Lung (tissue), 12 donors: ENCODE data around the gene CCDC88A. TPM values are rescaled to one million over a fixed set of nuclear protein-coding genes. Genes with fewer than 3 reads are reported as not detected.

Experiments
- ATAC-seq: fragments of 200-7000 bp; cut with Tn5 transposase; one replicate; pipeline ENCODE4 v1.9.1; 2020; ENCODE audit warnings: moderate number of reproducible peaks; ENCODE audit not compliant: insufficient read depth, low FRiP score
- DNase-seq, 3 donors: peaks; one replicate each; pipeline ENCODE4 v3.0.0-alpha.2; 2013 to 2017
- H3K27ac ChIP-seq, 2 donors: one replicate each; pipeline ENCODE4 v1.5.1; 2013; ENCODE audit warnings: mild to moderate bottlenecking in 2 of 2, moderate library complexity in 2 of 2, control low read depth in 1 of 2, inconsistent platforms in 1 of 2, low read depth in 1 of 2, low read length in 1 of 2
- H3K27me3 ChIP-seq, 3 donors: one replicate each; pipeline ENCODE4 v1.5.1; 2013; ENCODE audit warnings: low read length in 2 of 3; ENCODE audit not compliant: control insufficient read depth in 3 of 3, insufficient read depth in 3 of 3
- H3K36me3 ChIP-seq, 4 donors: one replicate each; pipeline ENCODE4 v1.5.1; 2013; ENCODE audit warnings: low read length in 4 of 4, mild to moderate bottlenecking in 1 of 4, moderate library complexity in 1 of 4; ENCODE audit not compliant: control insufficient read depth in 4 of 4, insufficient read depth in 4 of 4
- H3K4me1 ChIP-seq, 5 donors: one replicate each; pipeline ENCODE4 v1.5.1; 2013; ENCODE audit warnings: low read length in 5 of 5, mild to moderate bottlenecking in 2 of 5, moderate library complexity in 1 of 5; ENCODE audit not compliant: control insufficient read depth in 5 of 5, insufficient read depth in 5 of 5
- H3K4me3 ChIP-seq: one replicate; pipeline ENCODE4 v1.5.1; 2013; ENCODE audit warnings: mild to moderate bottlenecking, control low read depth, moderate library complexity
- H3K9ac ChIP-seq, 2 donors: one replicate each; pipeline ENCODE4 v1.5.1; 2013; ENCODE audit warnings: low read length in 2 of 2, control low read depth in 1 of 2; ENCODE audit not compliant: insufficient read depth in 1 of 2
- H3K9me3 ChIP-seq, 4 donors: one replicate each; pipeline ENCODE4 v1.5.1; 2013; ENCODE audit warnings: low read length in 3 of 4, mild to moderate bottlenecking in 1 of 4, moderate library complexity in 1 of 4; ENCODE audit not compliant: control insufficient read depth in 4 of 4, insufficient read depth in 3 of 4
- CTCF ChIP-seq: IDR thresholded peaks from 2 replicates; pipeline ENCODE4 v1.5.1; 2012; ENCODE audit warnings: mild to moderate bottlenecking; ENCODE audit errors: control extremely low read depth, extremely low read depth
- WGBS, 2 donors: extraction: QIAGEN DNeasy Blood & Tissue Kit; methylation state at CpG; one replicate each; pipeline ENCODE4 v1.1.7; 2013; 5-methylcytosine and 5-hydroxymethylcytosine counted together
- polyA plus RNA-seq, 2 donors: library from polyadenylated mRNA; stranded (reverse); fragments of 200-250 nt; gene quantifications; one replicate each; pipeline ENCODE4 v1.2.1, GENCODE V29; 2013
- total RNA-seq, 2 donors: library from RNA; depleted of rRNA in 1 of 2; stranded (reverse); fragments of >200 nt in 1 of 2; gene quantifications; one replicate each; pipeline ENCODE4 v1.2.1, GENCODE V29; 2014 to 2021
- donor health status: control.
- donor health status: control.
- donor health status: Bipolar disorder and iron deficiency.
- donor health status: healthy.
- donor health status: DM: yes; HTN: yes; CAD: no.

CCDC88A gene
- total and polyA plus RNA-seq, 4 donors: 13.3 to 91.9 (median 61.5) TPM

- peaks cover 0 to 7% (median 0%) of the 10 kb centered on the region in 4 donors for H3K9me3 ChIP-seq
- H3K27ac ChIP-seq: no peak overlapping the region
- no peaks in the 10 kb centered on the region for H3K4me1 ChIP-seq
- H3K36me3 ChIP-seq: no peaks in the 10 kb centered on the region
- TF ChIP-seq CTCF: no peak
- 90 to 98% methylated on average over 11 of the region's 11 CpGs for WGBS, 2 donors
- DNase-seq (no peak), ATAC-seq (no peak)
- no peak overlapping the region for H3K9ac ChIP-seq
- H3K27me3 ChIP-seq: no peaks in the 10 kb centered on the region
- H3K4me3 ChIP-seq: no peak overlapping the region
Observed at GRCh38 chr2:55459714-55460274, 40.1 kb upstream of the CCDC88A start.

GRCh38 chr2:55459279-55459678 is 39.6 kb upstream of the CCDC88A start:
- H3K27ac ChIP-seq: no peak overlapping the region
- peaks cover 0 to 7% (median 0%) of the 10 kb centered on the region in 4 donors for H3K9me3 ChIP-seq
- H3K9ac ChIP-seq: no peak overlapping the region
- no peaks in the 10 kb centered on the region for H3K36me3 ChIP-seq
- H3K4me3 ChIP-seq: no peak overlapping the region
- no peak for DNase-seq
- no peaks in the 10 kb centered on the region for H3K27me3 ChIP-seq
- ATAC-seq: no peak
- H3K4me1 ChIP-seq: no peaks in the 10 kb centered on the region
- 80 to 89% methylated on average over 3 of the region's 3 CpGs for WGBS, 2 donors
- no peak for TF ChIP-seq CTCF

DNA sequence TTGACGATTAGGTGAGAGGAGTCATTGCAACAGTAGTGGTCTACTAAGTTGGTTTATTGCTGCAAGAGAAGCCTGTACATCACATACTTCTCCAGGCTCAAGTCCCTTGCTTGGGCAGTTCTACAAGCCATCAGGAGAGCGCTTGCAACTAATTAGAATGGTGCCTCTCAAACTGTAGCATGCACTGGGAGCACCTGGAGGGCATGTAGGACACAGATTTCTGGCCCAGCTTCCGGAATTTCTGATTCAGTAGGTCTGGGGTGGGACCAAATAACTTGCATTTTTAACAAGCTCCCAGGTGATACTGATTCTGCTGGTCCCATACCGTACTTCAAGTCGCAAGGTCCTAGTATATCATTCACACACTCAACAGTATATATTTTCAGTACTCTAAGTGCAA is 34.5 kb upstream of the CCDC88A start:
- TF ChIP-seq CTCF: no peak
- DNase-seq: no peak
- H3K27ac ChIP-seq: no peak overlapping the region
- H3K4me1 ChIP-seq: no peaks in the 10 kb centered on the region
- H3K9me3 ChIP-seq: no peaks in the 10 kb centered on the region
- H3K9ac ChIP-seq: no peak overlapping the region
- no peak for ATAC-seq
- H3K36me3 ChIP-seq: no peaks in the 10 kb centered on the region
- no peaks in the 10 kb centered on the region for H3K27me3 ChIP-seq
- 77 to 84% methylated on average over 5 of the region's 5 CpGs for WGBS, 2 donors
- no peak overlapping the region for H3K4me3 ChIP-seq

GRCh38 chr2:55452879-55453278 is 33.2 kb upstream of the CCDC88A start:
- ATAC-seq: no peak
- Histone ChIP-seq H3K27me3 (no peaks in the 10 kb centered on the region), H3K36me3 (no peaks in the 10 kb centered on the region), H3K27ac (no peak overlapping the region), H3K4me3 (no peak overlapping the region), H3K4me1 (no peaks in the 10 kb centered on the region), H3K9me3 (no peaks in the 10 kb centered on the region), H3K9ac (no peak overlapping the region)
- DNase-seq: no peak
- WGBS, 2 donors: 85 to 90% methylated on average over 2 of the region's 2 CpGs
- TF ChIP-seq CTCF: no peak
